OCI-LY7 (cell line): Measurements from ENCODE around the gene ARMC12.

ENCODE experiments used
- EZH2phosphoT487 ChIP-seq: fragments of 200-600 bp; sonication (generic); IDR thresholded peaks from 2 replicates; pipeline ENCODE4 v1.6.1; 2018; ENCODE audit warnings: low read depth, borderline replicate concordance, mild to moderate bottlenecking, mixed run types, antibody characterized with exemption, low read length, moderate library complexity, mixed read lengths
- TF ChIP-seq, protein P1 (sequence below): fragments of 200-600 bp; sonication (generic); conservative IDR thresholded peaks from 2 replicates; pipeline ENCODE4 v1.5.1; 2014; ENCODE audit warnings: mild to moderate bottlenecking, antibody characterized with exemption, low read length, moderate library complexity, mixed read lengths

DNA sequence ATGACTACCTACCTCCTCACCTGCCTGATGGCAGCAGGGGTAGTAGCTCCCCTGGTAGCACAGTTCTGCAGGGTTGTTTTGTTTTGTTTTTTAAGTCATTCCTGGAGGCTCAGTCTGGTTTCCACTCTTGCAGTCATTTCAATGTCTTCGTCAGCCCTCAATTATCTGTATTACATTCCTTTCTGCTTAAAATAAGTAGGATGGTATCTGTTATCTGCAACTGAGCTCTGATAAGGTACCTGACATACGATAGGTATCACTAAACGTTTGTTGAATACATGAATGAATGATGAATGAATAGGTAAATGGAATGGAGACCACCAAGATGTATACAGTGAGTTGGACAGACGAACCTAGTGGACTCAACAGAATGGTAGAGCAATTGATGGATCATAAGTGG is 32.4 kb downstream of the ARMC12 start:
- TF ChIP-seq, protein P1, sequence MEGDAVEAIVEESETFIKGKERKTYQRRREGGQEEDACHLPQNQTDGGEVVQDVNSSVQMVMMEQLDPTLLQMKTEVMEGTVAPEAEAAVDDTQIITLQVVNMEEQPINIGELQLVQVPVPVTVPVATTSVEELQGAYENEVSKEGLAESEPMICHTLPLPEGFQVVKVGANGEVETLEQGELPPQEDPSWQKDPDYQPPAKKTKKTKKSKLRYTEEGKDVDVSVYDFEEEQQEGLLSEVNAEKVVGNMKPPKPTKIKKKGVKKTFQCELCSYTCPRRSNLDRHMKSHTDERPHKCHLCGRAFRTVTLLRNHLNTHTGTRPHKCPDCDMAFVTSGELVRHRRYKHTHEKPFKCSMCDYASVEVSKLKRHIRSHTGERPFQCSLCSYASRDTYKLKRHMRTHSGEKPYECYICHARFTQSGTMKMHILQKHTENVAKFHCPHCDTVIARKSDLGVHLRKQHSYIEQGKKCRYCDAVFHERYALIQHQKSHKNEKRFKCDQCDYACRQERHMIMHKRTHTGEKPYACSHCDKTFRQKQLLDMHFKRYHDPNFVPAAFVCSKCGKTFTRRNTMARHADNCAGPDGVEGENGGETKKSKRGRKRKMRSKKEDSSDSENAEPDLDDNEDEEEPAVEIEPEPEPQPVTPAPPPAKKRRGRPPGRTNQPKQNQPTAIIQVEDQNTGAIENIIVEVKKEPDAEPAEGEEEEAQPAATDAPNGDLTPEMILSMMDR, result no peak
- TF ChIP-seq EZH2phosphoT487, result no peak
